MM.1S (cell line): Measurements from ENCODE around the gene ULBP3.

Experiments used
- DNase-seq: peaks from one replicate; pipeline ENCODE4 v3.0.0-alpha.2; 2015
- H2AFZ ChIP-seq: fragments of 300-600 bp; sonication (generic); 2 replicates; pipeline ENCODE4 v1.6.0; 2016; ENCODE audit warnings: antibody characterized with exemption, low read length
- H3F3A ChIP-seq: fragments of 300-600 bp; sonication (generic); 2 replicates; pipeline ENCODE4 v1.6.1; 2016; ENCODE audit warnings: mild to moderate bottlenecking, antibody characterized with exemption, low read length, moderate library complexity, mixed read lengths; ENCODE audit not compliant: insufficient read depth
- H3K27ac ChIP-seq: fragments of 300-600 bp; sonication (generic); 2 replicates; pipeline ENCODE4 v1.5.1; 2016; ENCODE audit warnings: mild to moderate bottlenecking, low read length
- H3K27me3 ChIP-seq: fragments of 300-600 bp; sonication (generic); replicated peaks from 2 replicates; pipeline ENCODE4 v1.6.0; 2016; ENCODE audit warnings: low read length; ENCODE audit not compliant: insufficient read depth
- H3K36me3 ChIP-seq: fragments of 300-600 bp; sonication (generic); replicated peaks from 2 replicates; pipeline ENCODE4 v1.6.1; 2016; ENCODE audit warnings: mild to moderate bottlenecking, low read length, mixed read lengths; ENCODE audit not compliant: insufficient read depth
- H3K4me1 ChIP-seq: fragments of 300-600 bp; sonication (generic); 2 replicates; pipeline ENCODE4 v1.6.1; 2016; ENCODE audit warnings: low read length, mixed read lengths
- H3K4me2 ChIP-seq: fragments of 300-600 bp; sonication (generic); 2 replicates; pipeline ENCODE4 v1.6.0; 2016; ENCODE audit warnings: low read depth, low read length
- H3K4me3 ChIP-seq: fragments of 300-600 bp; sonication (generic); 2 replicates; pipeline ENCODE4 v1.5.1; 2016; ENCODE audit warnings: low read length, mixed read lengths
- H3K79me2 ChIP-seq: fragments of 300-600 bp; sonication (generic); 2 replicates; pipeline ENCODE4 v1.6.1; 2016; ENCODE audit warnings: mixed run types, low read length, mixed read lengths
- H3K9ac ChIP-seq: fragments of 300-600 bp; sonication (generic); 2 replicates; pipeline ENCODE4 v1.6.1; 2016; ENCODE audit warnings: low read length, mixed read lengths
- H3K9me2 ChIP-seq: fragments of 300-600 bp; sonication (generic); replicated peaks from 2 replicates; pipeline ENCODE4 v1.6.1; 2016; ENCODE audit warnings: mild to moderate bottlenecking, low read length, mixed read lengths; ENCODE audit not compliant: insufficient read depth
- H3K9me3 ChIP-seq: fragments of 300-600 bp; sonication (generic); replicated peaks from 2 replicates; pipeline ENCODE4 v1.6.1; 2016; ENCODE audit warnings: mild to moderate bottlenecking, low read length, mixed read lengths; ENCODE audit not compliant: insufficient read depth
- H4K20me1 ChIP-seq: fragments of 300-600 bp; sonication (generic); 2 replicates; pipeline ENCODE4 v1.6.1; 2016; ENCODE audit warnings: mild to moderate bottlenecking, low read length, moderate library complexity, mixed read lengths; ENCODE audit not compliant: insufficient read depth
- EZH2 ChIP-seq: fragments of 300-600 bp; sonication (generic); optimal IDR thresholded peaks from 2 replicates; pipeline ENCODE3; 2017; ENCODE audit warnings: low read depth, mild to moderate bottlenecking, antibody characterized with exemption, low read length, mixed read lengths
- EZH2phosphoT487 ChIP-seq: fragments of 300-600 bp; sonication (generic); IDR thresholded peaks from 2 replicates; pipeline ENCODE4 v1.6.1; 2018; ENCODE audit warnings: antibody characterized with exemption, low read length
- TF ChIP-seq, protein P1 (sequence below): fragments of 300-600 bp; sonication (generic); IDR thresholded peaks from 2 replicates; pipeline ENCODE4 v1.5.1; 2016; ENCODE audit warnings: antibody characterized with exemption, low read length, mixed read lengths

ULBP3 gene

DNA sequence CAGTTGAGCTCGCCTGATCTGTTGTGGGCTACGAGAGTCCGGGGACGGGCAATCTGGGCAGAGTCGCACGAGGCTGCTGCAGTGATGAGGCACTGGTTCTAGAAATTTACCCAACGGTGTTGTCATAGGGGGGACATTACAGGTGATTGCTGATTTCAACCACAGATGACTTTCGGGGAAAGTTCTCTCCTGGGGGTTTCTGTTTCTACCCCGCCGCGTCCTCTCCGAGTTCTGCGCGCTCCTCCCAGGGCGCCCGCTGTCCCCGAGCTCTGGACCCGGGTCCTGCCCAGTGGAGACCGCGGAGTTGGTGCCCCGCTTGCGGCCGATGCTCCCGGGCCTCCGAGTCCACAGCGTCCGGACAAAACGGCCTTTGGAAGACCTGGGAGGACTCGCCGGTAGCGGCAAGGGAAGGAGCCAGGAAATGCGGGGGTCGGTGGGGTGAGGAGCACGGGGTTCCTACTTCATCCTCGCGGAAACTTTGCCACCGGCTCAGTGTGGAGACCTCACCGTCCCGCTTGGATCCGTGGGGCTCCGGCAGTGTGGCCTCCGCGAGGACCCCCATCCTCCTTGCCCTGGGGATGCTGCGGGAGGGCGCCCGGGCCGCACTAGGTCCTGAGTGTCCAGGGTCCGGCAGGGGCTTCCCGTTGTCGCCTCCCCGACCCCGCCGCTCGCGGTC lies 31.3 kb downstream of the ULBP3 start:
- H3K9me3 ChIP-seq = no peaks in the 10 kb centered on the region
- H3K4me1 ChIP-seq = no peaks in the 10 kb centered on the region
- H3K4me2 ChIP-seq = no peak overlapping the region
- no peaks in the 10 kb centered on the region for H3K36me3 ChIP-seq
- no peak for DNase-seq
- TF ChIP-seq, protein P1, sequence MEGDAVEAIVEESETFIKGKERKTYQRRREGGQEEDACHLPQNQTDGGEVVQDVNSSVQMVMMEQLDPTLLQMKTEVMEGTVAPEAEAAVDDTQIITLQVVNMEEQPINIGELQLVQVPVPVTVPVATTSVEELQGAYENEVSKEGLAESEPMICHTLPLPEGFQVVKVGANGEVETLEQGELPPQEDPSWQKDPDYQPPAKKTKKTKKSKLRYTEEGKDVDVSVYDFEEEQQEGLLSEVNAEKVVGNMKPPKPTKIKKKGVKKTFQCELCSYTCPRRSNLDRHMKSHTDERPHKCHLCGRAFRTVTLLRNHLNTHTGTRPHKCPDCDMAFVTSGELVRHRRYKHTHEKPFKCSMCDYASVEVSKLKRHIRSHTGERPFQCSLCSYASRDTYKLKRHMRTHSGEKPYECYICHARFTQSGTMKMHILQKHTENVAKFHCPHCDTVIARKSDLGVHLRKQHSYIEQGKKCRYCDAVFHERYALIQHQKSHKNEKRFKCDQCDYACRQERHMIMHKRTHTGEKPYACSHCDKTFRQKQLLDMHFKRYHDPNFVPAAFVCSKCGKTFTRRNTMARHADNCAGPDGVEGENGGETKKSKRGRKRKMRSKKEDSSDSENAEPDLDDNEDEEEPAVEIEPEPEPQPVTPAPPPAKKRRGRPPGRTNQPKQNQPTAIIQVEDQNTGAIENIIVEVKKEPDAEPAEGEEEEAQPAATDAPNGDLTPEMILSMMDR = no peak
- TF ChIP-seq EZH2phosphoT487 (no peak), EZH2 (no peak)
- no peak overlapping the region for H3K27ac ChIP-seq
- no peak overlapping the region for H3K4me3 ChIP-seq
- H3K9me2 ChIP-seq = no peaks in the 10 kb centered on the region
- no peaks in the 10 kb centered on the region for H4K20me1 ChIP-seq
- H3F3A ChIP-seq = no peaks in the 10 kb centered on the region
- H2AFZ ChIP-seq = no peak overlapping the region
- 0 out of 2 replicates have a peak, but pooled peaks cover 4% of the 10 kb centered on the region for H3K27me3 ChIP-seq
- no peaks in the 10 kb centered on the region for H3K79me2 ChIP-seq
- no peak overlapping the region for H3K9ac ChIP-seq

DNA sequence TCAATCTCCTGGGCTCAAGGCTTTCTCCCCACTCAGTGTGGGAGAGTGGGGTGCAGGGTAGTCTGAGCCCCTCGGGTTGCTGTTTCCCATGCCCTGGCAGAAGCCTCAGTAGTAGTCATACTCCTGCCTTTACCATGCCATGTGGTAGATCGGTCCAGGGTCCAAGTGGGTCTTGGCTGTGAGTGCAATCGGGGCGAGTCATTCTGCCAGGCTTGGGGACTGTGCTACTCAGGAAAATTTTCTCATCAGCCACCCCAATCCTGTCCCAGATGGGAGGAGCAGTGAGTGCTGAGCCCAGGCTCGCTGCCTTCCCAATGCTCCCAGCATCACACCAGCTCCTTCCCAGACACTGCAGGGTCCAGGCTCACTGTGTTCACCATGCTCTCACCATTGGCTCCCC lies 32.8 kb downstream of the ULBP3 start:
- Histone ChIP-seq H3F3A (no peaks in the 10 kb centered on the region), H3K79me2 (no peaks in the 10 kb centered on the region), H2AFZ (no peak overlapping the region), H3K4me1 (no peaks in the 10 kb centered on the region), H3K27me3 (0 out of 2 replicates have a peak, but pooled peaks cover 4% of the 10 kb centered on the region), H3K9me2 (no peaks in the 10 kb centered on the region), H3K36me3 (no peaks in the 10 kb centered on the region), H4K20me1 (no peaks in the 10 kb centered on the region), H3K9me3 (no peaks in the 10 kb centered on the region), H3K4me2 (no peak overlapping the region), H3K9ac (no peak overlapping the region), H3K4me3 (no peak overlapping the region), H3K27ac (no peak overlapping the region)
- DNase-seq = no peak
- TF ChIP-seq, protein P1 = no peak
- TF ChIP-seq EZH2 = no peak
- TF ChIP-seq EZH2phosphoT487 = no peak

DNA sequence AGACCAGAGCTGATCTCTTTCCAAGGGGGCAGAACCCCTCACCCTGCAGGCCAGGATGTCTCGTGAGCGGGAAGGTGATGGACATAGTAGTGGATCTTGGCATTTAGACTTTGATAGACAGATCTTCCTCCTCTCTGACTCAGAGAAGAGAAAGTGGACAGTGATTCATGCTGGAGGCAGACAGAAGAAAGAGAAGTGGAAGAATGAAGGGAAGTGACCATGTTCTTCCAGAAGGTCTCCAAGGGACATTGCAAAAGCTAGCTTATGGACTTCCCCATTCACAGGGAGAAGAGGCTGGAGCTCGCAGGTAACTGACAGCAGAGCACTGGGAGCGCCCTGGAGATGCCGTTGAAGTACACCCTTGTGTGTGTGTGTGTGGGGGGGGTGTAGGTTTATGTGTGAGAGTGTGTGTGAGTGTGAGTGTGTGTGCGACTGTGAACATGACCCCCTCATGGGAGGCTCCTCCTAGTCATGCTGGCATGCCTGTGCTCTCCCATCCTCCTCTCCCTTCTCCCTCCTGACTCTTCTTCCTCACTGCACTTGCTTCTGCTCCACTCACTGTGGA lies 35.6 kb downstream of the ULBP3 start:
- TF ChIP-seq, protein P1 = no peak
- TF ChIP-seq EZH2phosphoT487 (no peak), EZH2 (no peak)
- no peak overlapping the region for H3K4me3 ChIP-seq
- H3K27ac ChIP-seq = no peak overlapping the region
- no peaks in the 10 kb centered on the region for H3K79me2 ChIP-seq
- DNase-seq = no peak
- no peaks in the 10 kb centered on the region for H3K9me3 ChIP-seq
- no peak overlapping the region for H3K4me2 ChIP-seq
- H3K36me3 ChIP-seq = no peaks in the 10 kb centered on the region
- H4K20me1 ChIP-seq = no peaks in the 10 kb centered on the region
- H2AFZ ChIP-seq = no peak overlapping the region
- H3K4me1 ChIP-seq = no peaks in the 10 kb centered on the region
- H3K27me3 ChIP-seq = 0 out of 2 replicates have a peak, but pooled peaks cover 4% of the 10 kb centered on the region
- H3K9ac ChIP-seq = no peak overlapping the region
- no peaks in the 10 kb centered on the region for H3F3A ChIP-seq
- H3K9me2 ChIP-seq = no peaks in the 10 kb centered on the region
